Muscle layer of colon (tissue), 2 donors: ENCODE data around the gene UGT1A9.
"Not testable (repeated sequence)": the region's sequence is repeated elsewhere in the genome, so short reads cannot be mapped to it uniquely, and the experiment has no call there.

ENCODE experiments used
- H3K27ac ChIP-seq: one replicate; pipeline ENCODE4 v1.7.0; 2013; ENCODE audit warnings: low read depth, mild to moderate bottlenecking, low read length, moderate library complexity
- H3K27me3 ChIP-seq, 2 donors: one replicate each; pipeline ENCODE4 v1.7.0; 2013; ENCODE audit warnings: low read length in 2 of 2, mild to moderate bottlenecking in 2 of 2; ENCODE audit not compliant: insufficient read depth in 2 of 2, control insufficient read depth in 1 of 2
- H3K36me3 ChIP-seq: one replicate; pipeline ENCODE4 v1.7.0; 2013; ENCODE audit warnings: mild to moderate bottlenecking, low read length; ENCODE audit not compliant: insufficient read depth
- H3K4me1 ChIP-seq: one replicate; pipeline ENCODE4 v1.7.0; 2013; ENCODE audit warnings: mild to moderate bottlenecking, low read length; ENCODE audit not compliant: insufficient read depth
- H3K4me3 ChIP-seq, 2 donors: one replicate each; pipeline ENCODE4 v1.7.0; 2013; ENCODE audit warnings: low read length in 2 of 2, low read depth in 1 of 2, mild to moderate bottlenecking in 1 of 2, moderate library complexity in 1 of 2
- H3K9ac ChIP-seq: one replicate; pipeline ENCODE4 v1.7.0; 2013; ENCODE audit warnings: low read length
- H3K9me3 ChIP-seq: one replicate; pipeline ENCODE4 v1.7.0; 2013; ENCODE audit warnings: mild to moderate bottlenecking, low read length
- donor health status: abdominal sarcoma.
- donor health status: Adenocarcinoma of cecum.

The UGT1A9 gene

DNA sequence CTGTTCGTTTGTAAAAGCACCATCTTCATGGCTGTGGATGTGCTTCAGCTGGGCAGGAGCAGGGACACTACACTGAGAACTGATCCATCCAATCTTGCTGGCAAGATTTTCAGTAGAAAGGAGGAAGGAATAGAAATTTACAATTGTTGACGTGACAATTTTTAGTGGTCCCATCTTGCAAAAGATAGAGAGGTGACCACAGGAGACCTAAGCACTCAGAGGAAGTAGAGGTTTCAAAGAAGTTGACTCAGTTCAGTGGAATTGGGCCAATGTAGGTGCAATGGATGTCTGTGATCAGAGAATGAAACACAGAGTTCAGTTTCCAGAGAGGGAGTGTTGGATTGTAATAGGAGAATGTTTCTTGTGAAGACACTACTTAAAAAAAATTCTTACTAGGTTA is 42.4 kb downstream of the UGT1A9 start:
- Histone ChIP-seq H3K9ac (no peak overlapping the region), H3K36me3 (no peaks in the 10 kb centered on the region), H3K27ac (no peak overlapping the region), H3K4me1 (no peaks in the 10 kb centered on the region), H3K4me3 (no peak overlapping the region), H3K27me3 (peaks cover 0 to 3% of the 10 kb centered on the region in 2 donors), H3K9me3 (no peaks in the 10 kb centered on the region)

DNA sequence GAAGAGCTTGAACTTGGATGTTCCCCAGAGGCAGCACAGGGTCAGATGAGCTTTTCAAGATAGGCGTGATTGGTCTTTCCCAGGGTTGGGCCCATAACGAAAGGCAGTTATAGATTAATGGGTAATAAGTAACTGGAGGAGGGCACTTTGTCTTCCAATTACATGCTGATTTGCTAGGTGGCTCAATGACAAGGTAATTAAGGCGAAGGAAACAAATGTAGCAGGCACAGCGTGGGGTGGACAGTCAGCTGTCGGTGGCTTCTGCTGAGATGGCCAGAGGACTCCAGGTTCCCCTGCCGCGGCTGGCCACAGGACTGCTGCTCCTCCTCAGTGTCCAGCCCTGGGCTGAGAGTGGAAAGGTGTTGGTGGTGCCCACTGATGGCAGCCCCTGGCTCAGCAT is 46.9 kb downstream of the UGT1A9 start, which contains the start of gene UGT1A4:
UGT1A4 (plus strand) TSS at position 185 of the 400 bp plus-strand sequence; CDS start at position 270, 85 bp downstream.
- no peaks in the 10 kb centered on the region for H3K4me1 ChIP-seq
- H3K9ac ChIP-seq = no peak within 1 kb of the TSS
- H3K27ac ChIP-seq = no peak within 1 kb of the TSS
- H3K9me3 ChIP-seq = no peaks in the 10 kb centered on the region
- H3K4me3 ChIP-seq = no peak within 1 kb of the TSS
- no peaks in the 10 kb centered on the region for H3K36me3 ChIP-seq
- no peaks in the 10 kb centered on the region for H3K27me3 ChIP-seq

DNA sequence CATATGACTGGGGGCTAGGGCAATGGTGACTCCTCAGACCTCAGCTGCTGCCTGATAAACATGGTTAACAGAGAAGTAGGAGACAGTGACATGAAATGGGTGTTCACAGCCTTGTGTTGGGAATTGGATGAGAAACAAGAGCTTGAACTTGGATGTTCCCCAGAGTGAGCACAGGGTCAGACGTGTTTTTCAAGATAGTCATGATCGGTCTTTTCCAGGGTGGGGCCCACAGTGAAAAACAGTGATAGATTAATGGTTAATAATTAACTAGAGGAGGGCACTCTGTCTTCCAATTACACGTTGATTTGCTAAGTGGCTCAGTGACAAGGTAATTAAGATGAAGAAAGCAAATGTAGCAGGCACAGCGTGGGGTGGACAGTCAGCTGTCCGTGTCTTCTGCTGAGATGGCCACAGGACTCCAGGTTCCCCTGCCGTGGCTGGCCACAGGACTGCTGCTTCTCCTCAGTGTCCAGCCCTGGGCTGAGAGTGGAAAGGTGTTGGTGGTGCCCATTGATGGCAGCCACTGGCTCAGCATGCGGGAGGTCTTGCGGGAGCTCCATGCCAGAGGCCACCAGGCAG is 57.1 kb downstream of the UGT1A9 start, which contains the start of gene UGT1A3:
UGT1A3 (plus strand) TSS at position 320 of the 579 bp plus-strand sequence; CDS start at position 405, 85 bp downstream.
- H3K36me3 ChIP-seq = no peaks in the 10 kb centered on the region
- no peaks in the 10 kb centered on the region for H3K9me3 ChIP-seq
- no peak within 1 kb of the TSS for H3K4me3 ChIP-seq
- H3K9ac ChIP-seq = no peak within 1 kb of the TSS
- H3K27ac ChIP-seq = no peak within 1 kb of the TSS
- no peaks in the 10 kb centered on the region for H3K27me3 ChIP-seq
- no peaks in the 10 kb centered on the region for H3K4me1 ChIP-seq

DNA sequence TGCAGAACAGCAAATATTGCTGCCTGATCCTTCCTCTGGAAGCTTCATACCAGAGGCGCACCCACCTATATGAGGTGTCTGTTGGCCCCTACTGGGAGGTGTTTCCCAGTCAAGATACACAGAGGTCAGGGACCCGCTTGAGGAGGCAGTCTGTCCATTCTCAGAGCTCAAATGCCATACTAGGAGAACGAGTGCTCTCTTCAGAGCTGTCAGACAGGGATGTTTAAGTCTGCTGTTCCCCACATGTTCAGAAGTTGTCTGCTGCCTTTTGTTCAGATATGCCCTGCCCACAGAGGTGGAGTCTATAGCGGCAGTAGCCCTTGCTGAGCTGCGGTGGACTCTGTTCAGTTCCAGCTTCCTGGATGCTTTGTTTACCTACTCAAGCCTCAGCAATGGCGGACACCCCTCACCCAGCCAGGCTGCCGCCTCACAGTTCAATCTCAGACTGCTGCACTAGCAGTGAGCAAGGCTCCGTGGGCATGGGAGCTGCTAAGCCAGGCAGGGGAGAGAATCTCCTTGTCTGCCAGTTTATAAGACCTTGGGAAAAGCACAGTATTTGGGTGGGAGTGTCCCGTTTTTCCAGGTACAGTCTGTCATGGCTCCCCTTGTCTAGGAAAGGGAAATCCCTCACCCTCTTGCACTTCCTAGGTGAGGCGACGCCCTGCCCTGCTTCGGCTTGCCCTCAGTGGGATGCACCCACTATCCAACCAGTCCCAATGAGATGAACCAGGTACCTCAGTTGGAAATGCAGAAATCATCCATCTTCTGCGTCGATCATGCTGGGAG is 65.4 kb downstream of the UGT1A9 start:
- H3K27me3 ChIP-seq, H3K36me3 ChIP-seq, H3K4me3 ChIP-seq, H3K4me1 ChIP-seq, H3K27ac ChIP-seq, H3K9me3 ChIP-seq, H3K9ac ChIP-seq: not testable (repeated sequence)

DNA sequence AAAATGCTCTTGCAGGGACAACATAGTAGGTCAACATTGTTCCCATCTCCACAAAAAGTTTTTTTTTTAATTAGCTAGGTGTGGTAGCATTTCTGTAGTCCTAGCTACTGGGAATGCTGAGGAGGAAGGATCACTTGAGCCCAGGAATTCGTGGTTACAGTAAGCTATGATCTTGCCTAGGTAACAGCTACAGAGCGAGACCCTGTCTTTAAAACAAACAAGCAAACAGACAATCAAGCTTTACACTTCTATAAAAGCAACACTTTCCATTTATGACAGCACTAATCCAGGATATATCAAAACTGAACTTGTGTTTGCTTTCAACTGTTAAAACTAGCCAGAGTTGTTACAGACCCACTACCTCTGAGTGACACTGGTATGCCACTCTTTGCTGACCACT is 69.2 kb downstream of the UGT1A9 start:
- Histone ChIP-seq H3K4me3 (no peak overlapping the region), H3K9me3 (no peaks in the 10 kb centered on the region), H3K4me1 (no peaks in the 10 kb centered on the region), H3K27me3 (no peaks in the 10 kb centered on the region), H3K36me3 (no peaks in the 10 kb centered on the region), H3K27ac (no peak overlapping the region), H3K9ac (no peak overlapping the region)

DNA sequence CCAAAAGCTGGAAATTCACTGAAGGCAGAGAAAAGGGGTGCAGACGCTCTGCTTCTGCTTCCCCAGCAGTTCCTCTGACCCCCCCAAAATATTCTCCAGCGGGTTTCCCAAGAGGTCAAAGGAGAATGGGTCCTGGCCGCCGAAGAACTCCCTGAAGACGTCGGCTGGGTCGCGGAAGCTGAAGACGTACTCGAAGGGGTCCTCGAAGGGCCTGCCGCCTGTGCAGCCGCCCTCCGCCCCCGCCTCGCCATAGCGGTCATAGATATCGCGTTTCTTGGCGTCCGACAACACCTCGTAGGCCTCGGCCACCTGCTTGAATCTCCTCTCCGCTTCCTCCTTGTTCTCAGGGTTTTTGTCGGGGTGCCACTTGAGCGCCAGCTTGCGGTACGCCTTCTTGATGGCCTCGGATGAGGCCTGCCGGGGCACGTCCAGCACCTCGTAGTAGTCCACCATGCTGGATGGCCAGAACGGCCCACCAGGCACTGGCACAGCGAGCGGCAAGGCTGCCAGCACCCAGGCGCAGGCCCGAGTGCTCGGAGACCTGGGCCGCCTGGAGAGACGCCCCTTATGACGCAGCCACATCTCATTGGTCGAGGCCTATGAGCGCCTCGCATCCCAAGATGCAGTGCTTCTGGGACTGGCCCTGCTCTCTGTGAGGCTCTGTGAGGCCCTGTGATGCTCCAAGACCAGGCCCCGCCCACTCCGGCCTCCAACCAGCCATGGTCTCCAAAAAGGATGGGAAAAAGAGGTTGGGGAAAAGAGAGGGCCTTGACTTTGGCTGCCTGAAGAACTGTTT is 72.0 kb downstream of the UGT1A9 start:
- no peaks in the 10 kb centered on the region for H3K9me3 ChIP-seq
- H3K4me1 ChIP-seq = no peaks in the 10 kb centered on the region
- H3K9ac ChIP-seq = no peak overlapping the region
- no peaks in the 10 kb centered on the region for H3K27me3 ChIP-seq
- H3K27ac ChIP-seq = no peak overlapping the region
- no peaks in the 10 kb centered on the region for H3K36me3 ChIP-seq
- no peak overlapping the region for H3K4me3 ChIP-seq

DNA sequence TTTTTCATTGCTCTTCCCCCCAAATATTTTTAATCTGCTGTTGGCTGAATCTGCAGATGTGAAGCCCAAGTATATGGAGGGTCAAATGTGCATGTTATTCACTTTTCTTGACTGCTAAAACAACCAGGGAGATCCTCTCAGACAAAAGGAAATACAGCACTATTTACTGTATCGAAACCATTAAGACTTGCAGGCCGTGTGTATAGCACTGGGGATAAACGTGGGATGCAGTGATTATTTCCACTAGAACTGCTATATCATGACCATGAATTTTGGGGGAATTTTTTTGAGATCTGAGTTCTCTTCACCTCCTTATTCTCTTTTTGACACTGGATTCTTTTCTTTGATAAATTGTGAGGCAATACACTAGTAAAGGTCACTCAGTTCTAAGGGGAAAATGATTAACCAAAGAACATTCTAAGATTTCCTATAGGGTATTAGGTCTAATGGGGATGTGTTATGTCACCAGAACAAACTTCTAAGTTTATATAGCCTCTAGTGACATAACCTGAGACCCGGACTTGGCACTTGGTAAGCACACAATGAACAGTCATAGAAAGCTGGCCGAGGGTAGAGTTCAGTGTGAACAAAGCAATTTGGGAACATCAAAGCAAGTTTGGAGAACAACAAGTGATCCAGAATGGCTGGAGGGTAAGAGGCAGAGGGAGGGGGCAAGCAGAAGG is 73.5 kb downstream of the UGT1A9 start:
- Histone ChIP-seq H3K27ac (no peak overlapping the region), H3K9ac (no peak overlapping the region), H3K36me3 (no peaks in the 10 kb centered on the region), H3K4me3 (no peak overlapping the region), H3K4me1 (no peaks in the 10 kb centered on the region), H3K9me3 (no peaks in the 10 kb centered on the region), H3K27me3 (no peaks in the 10 kb centered on the region)

DNA sequence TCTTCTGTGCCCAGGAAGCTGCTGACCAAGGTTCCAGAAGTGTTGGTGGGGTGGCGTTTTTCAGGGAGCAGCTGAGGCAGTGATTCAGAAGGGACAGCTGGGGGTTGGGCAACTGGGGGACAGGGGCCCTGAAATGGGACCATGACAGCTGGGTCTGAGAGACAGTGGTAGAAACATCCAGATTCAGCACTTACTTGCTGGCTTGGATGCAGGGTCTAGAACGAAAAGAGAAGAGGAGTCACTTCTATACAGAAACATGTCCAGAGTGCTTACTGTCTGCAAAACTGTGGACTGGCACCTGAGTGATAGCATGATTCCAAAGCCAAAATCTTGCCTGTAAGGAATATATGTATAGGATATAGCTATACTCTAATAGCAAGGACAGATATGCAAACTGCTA is 74.1 kb downstream of the UGT1A9 start:
- not testable (repeated sequence) for H3K27ac ChIP-seq, H3K4me3 ChIP-seq, H3K4me1 ChIP-seq, H3K9ac ChIP-seq, H3K27me3 ChIP-seq, H3K36me3 ChIP-seq, H3K9me3 ChIP-seq

DNA sequence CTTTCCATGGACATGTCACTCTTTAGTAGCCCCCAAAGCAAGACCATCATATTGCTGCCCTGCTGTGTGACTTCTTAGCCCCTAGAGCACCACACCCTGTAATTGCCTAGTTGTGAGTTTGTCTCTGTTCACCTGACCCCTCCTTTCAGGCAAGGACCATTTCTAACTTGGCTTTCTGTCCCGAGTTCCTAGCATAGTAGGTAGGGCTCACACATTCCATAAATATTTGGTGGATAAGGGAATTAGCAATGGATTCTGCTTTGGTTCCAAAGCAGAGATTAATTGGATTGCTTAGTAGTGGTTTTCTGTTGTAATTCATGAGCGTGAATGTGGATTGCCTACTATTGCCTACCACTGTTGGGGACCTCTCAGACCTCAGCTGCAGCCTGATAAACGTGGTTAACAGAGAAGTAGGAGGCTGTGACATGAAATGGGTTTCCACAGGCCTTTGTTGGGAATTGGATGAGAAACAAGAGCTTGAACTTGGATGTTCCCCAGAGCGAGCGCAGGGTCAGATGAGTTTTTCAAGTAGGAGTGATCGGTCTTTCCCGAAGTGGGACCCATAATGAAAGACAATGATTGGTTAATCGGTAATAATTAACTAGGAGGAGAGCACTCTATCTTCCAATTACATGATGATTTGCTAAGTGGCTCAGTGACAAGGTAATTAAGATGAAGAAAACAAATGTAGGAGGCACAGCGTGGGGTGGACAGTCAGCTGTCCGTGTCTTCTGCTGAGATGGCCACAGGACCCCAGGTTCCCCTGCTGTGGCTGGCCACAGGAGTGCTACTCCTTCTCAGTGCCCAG is 75.0 kb downstream of the UGT1A9 start:
- Histone ChIP-seq H3K27ac (no peak overlapping the region), H3K36me3 (no peaks in the 10 kb centered on the region), H3K4me1 (no peaks in the 10 kb centered on the region), H3K9ac (no peak overlapping the region), H3K4me3 (no peak overlapping the region), H3K27me3 (no peaks in the 10 kb centered on the region), H3K9me3 (no peaks in the 10 kb centered on the region)

DNA sequence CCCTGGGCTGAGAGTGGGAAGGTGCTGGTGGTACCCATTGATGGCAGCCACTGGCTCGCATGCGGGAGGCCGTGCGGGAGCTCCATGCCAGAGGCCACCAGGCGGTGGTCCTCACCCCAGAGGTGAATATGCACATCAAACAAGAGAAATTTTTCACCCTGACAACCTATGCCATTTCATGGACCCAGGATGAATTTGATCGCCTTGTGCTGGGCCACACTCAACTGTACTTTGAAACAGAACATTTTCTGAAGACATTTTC is 75.5 kb downstream of the UGT1A9 start:
- H3K27ac ChIP-seq = no peak overlapping the region
- H3K4me1 ChIP-seq = no peaks in the 10 kb centered on the region
- H3K4me3 ChIP-seq = no peak overlapping the region
- H3K36me3 ChIP-seq = no peaks in the 10 kb centered on the region
- no peaks in the 10 kb centered on the region for H3K9me3 ChIP-seq
- no peak overlapping the region for H3K9ac ChIP-seq
- no peaks in the 10 kb centered on the region for H3K27me3 ChIP-seq

DNA sequence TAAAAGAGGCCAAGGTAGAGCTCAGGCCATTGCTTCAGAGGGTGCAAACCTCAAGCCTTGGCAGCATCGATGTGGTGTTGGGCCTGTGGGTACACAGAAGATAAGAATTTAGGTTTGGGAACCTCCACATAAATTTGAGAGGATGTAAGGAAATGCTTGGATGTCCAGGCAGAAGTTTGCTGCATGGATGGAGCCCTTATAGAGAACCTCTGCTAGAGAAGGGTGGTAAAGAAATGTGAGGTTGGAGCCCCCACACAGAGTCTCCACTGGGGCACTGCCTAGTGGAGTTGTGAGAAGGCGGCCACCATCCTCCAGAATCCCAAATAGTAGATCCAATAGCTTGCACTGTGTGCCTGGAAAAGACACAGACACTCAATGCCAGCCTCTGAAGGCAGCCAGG is 79.0 kb downstream of the UGT1A9 start:
- H3K27ac ChIP-seq, H3K4me1 ChIP-seq, H3K4me3 ChIP-seq, H3K27me3 ChIP-seq, H3K9me3 ChIP-seq, H3K36me3 ChIP-seq, H3K9ac ChIP-seq: not testable (repeated sequence)
